MM.1S (cell line): ENCODE data around the gene CDKN3.

Experiments used
- DNase-seq: peaks from one replicate; pipeline ENCODE4 v3.0.0-alpha.2; 2015
- H2AFZ ChIP-seq: fragments of 300-600 bp; sonication (generic); 2 replicates; pipeline ENCODE4 v1.6.0; 2016; ENCODE audit warnings: antibody characterized with exemption, low read length
- H3F3A ChIP-seq: fragments of 300-600 bp; sonication (generic); 2 replicates; pipeline ENCODE4 v1.6.1; 2016; ENCODE audit warnings: mild to moderate bottlenecking, antibody characterized with exemption, low read length, moderate library complexity, mixed read lengths; ENCODE audit not compliant: insufficient read depth
- H3K27ac ChIP-seq: fragments of 300-600 bp; sonication (generic); 2 replicates; pipeline ENCODE4 v1.5.1; 2016; ENCODE audit warnings: mild to moderate bottlenecking, low read length
- H3K27me3 ChIP-seq: fragments of 300-600 bp; sonication (generic); replicated peaks from 2 replicates; pipeline ENCODE4 v1.6.0; 2016; ENCODE audit warnings: low read length; ENCODE audit not compliant: insufficient read depth
- H3K36me3 ChIP-seq: fragments of 300-600 bp; sonication (generic); replicated peaks from 2 replicates; pipeline ENCODE4 v1.6.1; 2016; ENCODE audit warnings: mild to moderate bottlenecking, low read length, mixed read lengths; ENCODE audit not compliant: insufficient read depth
- H3K4me1 ChIP-seq: fragments of 300-600 bp; sonication (generic); 2 replicates; pipeline ENCODE4 v1.6.1; 2016; ENCODE audit warnings: low read length, mixed read lengths
- H3K4me2 ChIP-seq: fragments of 300-600 bp; sonication (generic); 2 replicates; pipeline ENCODE4 v1.6.0; 2016; ENCODE audit warnings: low read depth, low read length
- H3K4me3 ChIP-seq: fragments of 300-600 bp; sonication (generic); 2 replicates; pipeline ENCODE4 v1.5.1; 2016; ENCODE audit warnings: low read length, mixed read lengths
- H3K79me2 ChIP-seq: fragments of 300-600 bp; sonication (generic); 2 replicates; pipeline ENCODE4 v1.6.1; 2016; ENCODE audit warnings: mixed run types, low read length, mixed read lengths
- H3K9ac ChIP-seq: fragments of 300-600 bp; sonication (generic); 2 replicates; pipeline ENCODE4 v1.6.1; 2016; ENCODE audit warnings: low read length, mixed read lengths
- H3K9me2 ChIP-seq: fragments of 300-600 bp; sonication (generic); replicated peaks from 2 replicates; pipeline ENCODE4 v1.6.1; 2016; ENCODE audit warnings: mild to moderate bottlenecking, low read length, mixed read lengths; ENCODE audit not compliant: insufficient read depth
- H3K9me3 ChIP-seq: fragments of 300-600 bp; sonication (generic); replicated peaks from 2 replicates; pipeline ENCODE4 v1.6.1; 2016; ENCODE audit warnings: mild to moderate bottlenecking, low read length, mixed read lengths; ENCODE audit not compliant: insufficient read depth
- H4K20me1 ChIP-seq: fragments of 300-600 bp; sonication (generic); 2 replicates; pipeline ENCODE4 v1.6.1; 2016; ENCODE audit warnings: mild to moderate bottlenecking, low read length, moderate library complexity, mixed read lengths; ENCODE audit not compliant: insufficient read depth
- EZH2 ChIP-seq: fragments of 300-600 bp; sonication (generic); optimal IDR thresholded peaks from 2 replicates; pipeline ENCODE3; 2017; ENCODE audit warnings: low read depth, mild to moderate bottlenecking, antibody characterized with exemption, low read length, mixed read lengths
- EZH2phosphoT487 ChIP-seq: fragments of 300-600 bp; sonication (generic); IDR thresholded peaks from 2 replicates; pipeline ENCODE4 v1.6.1; 2018; ENCODE audit warnings: antibody characterized with exemption, low read length
- TF ChIP-seq, protein P1 (sequence below): fragments of 300-600 bp; sonication (generic); IDR thresholded peaks from 2 replicates; pipeline ENCODE4 v1.5.1; 2016; ENCODE audit warnings: antibody characterized with exemption, low read length, mixed read lengths

The CDKN3 gene

GRCh38 chr14:54446161-54446693 lies 49.4 kb downstream of the CDKN3 start:
- H3K4me3 ChIP-seq = no peak overlapping the region
- no peak overlapping the region for H3K4me2 ChIP-seq
- H3K27ac ChIP-seq = no peak overlapping the region
- H3K9me3 ChIP-seq = no peaks in the 10 kb centered on the region
- H2AFZ ChIP-seq = no peak overlapping the region
- no peak overlapping the region for H3K9ac ChIP-seq
- H3K79me2 ChIP-seq = no peaks in the 10 kb centered on the region
- no peaks in the 10 kb centered on the region for H3K4me1 ChIP-seq
- no peaks in the 10 kb centered on the region for H3K9me2 ChIP-seq
- H3K36me3 ChIP-seq = no peaks in the 10 kb centered on the region
- no peak for DNase-seq
- no peaks in the 10 kb centered on the region for H4K20me1 ChIP-seq
- TF ChIP-seq, protein P1, sequence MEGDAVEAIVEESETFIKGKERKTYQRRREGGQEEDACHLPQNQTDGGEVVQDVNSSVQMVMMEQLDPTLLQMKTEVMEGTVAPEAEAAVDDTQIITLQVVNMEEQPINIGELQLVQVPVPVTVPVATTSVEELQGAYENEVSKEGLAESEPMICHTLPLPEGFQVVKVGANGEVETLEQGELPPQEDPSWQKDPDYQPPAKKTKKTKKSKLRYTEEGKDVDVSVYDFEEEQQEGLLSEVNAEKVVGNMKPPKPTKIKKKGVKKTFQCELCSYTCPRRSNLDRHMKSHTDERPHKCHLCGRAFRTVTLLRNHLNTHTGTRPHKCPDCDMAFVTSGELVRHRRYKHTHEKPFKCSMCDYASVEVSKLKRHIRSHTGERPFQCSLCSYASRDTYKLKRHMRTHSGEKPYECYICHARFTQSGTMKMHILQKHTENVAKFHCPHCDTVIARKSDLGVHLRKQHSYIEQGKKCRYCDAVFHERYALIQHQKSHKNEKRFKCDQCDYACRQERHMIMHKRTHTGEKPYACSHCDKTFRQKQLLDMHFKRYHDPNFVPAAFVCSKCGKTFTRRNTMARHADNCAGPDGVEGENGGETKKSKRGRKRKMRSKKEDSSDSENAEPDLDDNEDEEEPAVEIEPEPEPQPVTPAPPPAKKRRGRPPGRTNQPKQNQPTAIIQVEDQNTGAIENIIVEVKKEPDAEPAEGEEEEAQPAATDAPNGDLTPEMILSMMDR = no peak
- TF ChIP-seq EZH2 = no peak
- TF ChIP-seq EZH2phosphoT487 = no peak
- no peaks in the 10 kb centered on the region for H3K27me3 ChIP-seq
- no peaks in the 10 kb centered on the region for H3F3A ChIP-seq

DNA sequence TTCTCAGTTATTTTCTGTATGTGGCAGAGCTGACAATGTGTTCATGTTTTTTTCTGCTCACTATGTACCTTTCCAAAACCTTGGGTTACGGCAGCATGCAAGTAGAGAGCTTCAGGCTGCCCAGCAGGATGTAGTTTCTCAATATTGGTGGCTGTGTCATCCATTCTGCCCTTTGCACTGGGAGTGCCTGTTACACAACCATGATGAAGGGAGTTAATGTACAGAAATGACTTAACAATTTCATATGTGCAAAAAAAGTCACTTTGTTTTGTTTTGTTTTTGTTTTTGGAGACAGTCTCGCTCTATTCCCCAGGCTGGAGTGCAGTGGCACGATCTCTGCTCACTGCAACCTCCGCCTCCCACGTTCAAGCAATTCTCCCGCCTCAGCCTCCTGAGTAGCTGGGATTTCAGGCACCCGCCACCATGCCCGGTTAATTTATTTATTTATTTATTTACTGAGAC lies 50.5 kb downstream of the CDKN3 start:
- no peaks in the 10 kb centered on the region for H3K27me3 ChIP-seq
- H3K9me3 ChIP-seq = no peaks in the 10 kb centered on the region
- H3K9me2 ChIP-seq = no peaks in the 10 kb centered on the region
- no peak for TF ChIP-seq EZH2phosphoT487
- TF ChIP-seq EZH2 = no peak
- TF ChIP-seq, protein P1 = no peak
- no peaks in the 10 kb centered on the region for H3K79me2 ChIP-seq
- H3K4me1 ChIP-seq = no peaks in the 10 kb centered on the region
- no peaks in the 10 kb centered on the region for H3F3A ChIP-seq
- no peak overlapping the region for H3K4me2 ChIP-seq
- DNase-seq = no peak
- H3K4me3 ChIP-seq = no peak overlapping the region
- no peak overlapping the region for H3K27ac ChIP-seq
- H3K36me3 ChIP-seq = no peaks in the 10 kb centered on the region
- H3K9ac ChIP-seq = no peak overlapping the region
- H4K20me1 ChIP-seq = no peaks in the 10 kb centered on the region
- H2AFZ ChIP-seq = no peak overlapping the region

GRCh38 chr14:54450535-54450934 lies 53.7 kb downstream of the CDKN3 start:
- no peaks in the 10 kb centered on the region for H3K36me3 ChIP-seq
- no peaks in the 10 kb centered on the region for H3K27me3 ChIP-seq
- no peak overlapping the region for H3K9ac ChIP-seq
- no peak overlapping the region for H3K4me3 ChIP-seq
- no peak overlapping the region for H2AFZ ChIP-seq
- no peaks in the 10 kb centered on the region for H3F3A ChIP-seq
- H3K4me1 ChIP-seq = no peaks in the 10 kb centered on the region
- H3K79me2 ChIP-seq = no peaks in the 10 kb centered on the region
- no peak overlapping the region for H3K27ac ChIP-seq
- TF ChIP-seq, protein P1 = no peak
- no peak for TF ChIP-seq EZH2phosphoT487
- TF ChIP-seq EZH2 = no peak
- no peaks in the 10 kb centered on the region for H3K9me2 ChIP-seq
- H3K9me3 ChIP-seq = no peaks in the 10 kb centered on the region
- no peak overlapping the region for H3K4me2 ChIP-seq
- H4K20me1 ChIP-seq = no peaks in the 10 kb centered on the region
- peak; percentile 32 for DNase-seq
